Gastrocnemius medialis (tissue), 4 donors: ENCODE measurements around the gene PCGF1.

Experiments used
- POLR2A ChIP-seq, 2 donors: fragments of 450-650 bp; IDR thresholded peaks; one replicate each; pipeline ENCODE4 v1.6.1; 2017; ENCODE audit warnings: antibody characterized with exemption in 2 of 2, mild to moderate bottlenecking in 2 of 2, moderate library complexity in 2 of 2
- TF ChIP-seq, protein P1 (sequence below), 5 experiments: fragments of 450-650 bp in 3 of 5; fragments of 200-600 bp in 2 of 5; sonication (generic) in 2 of 5; IDR thresholded peaks in 4 of 5; conservative IDR thresholded peaks in 1 of 5; 1 replicate in 4 of 5; 2 replicates in 1 of 5; pipeline ENCODE4 v1.5.1; 2016 to 2019; ENCODE audit warnings: antibody characterized with exemption in 5 of 5, mild to moderate bottlenecking in 3 of 5, moderate library complexity in 3 of 5

DNA sequence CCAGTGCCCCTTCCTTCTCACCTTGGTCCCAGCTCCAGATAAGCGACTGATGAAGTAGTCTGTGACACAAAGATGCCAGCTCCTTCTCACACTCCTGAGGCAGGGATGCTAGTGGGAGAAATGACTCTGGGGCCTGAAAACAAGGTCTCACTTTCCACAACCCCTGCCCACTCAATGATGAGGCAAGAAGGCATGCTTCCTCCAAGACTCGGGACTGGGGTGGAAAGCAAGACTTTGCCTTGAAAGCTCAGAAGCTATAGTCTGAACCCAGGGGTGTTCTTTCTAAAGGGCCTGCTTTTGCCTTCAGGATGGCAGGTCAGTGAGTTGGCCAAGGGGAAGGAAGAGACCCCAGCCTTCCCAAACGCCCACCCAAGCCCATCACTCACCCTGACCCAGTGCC is 26.1 kb downstream of the PCGF1 start:
- TF ChIP-seq, protein P1, sequence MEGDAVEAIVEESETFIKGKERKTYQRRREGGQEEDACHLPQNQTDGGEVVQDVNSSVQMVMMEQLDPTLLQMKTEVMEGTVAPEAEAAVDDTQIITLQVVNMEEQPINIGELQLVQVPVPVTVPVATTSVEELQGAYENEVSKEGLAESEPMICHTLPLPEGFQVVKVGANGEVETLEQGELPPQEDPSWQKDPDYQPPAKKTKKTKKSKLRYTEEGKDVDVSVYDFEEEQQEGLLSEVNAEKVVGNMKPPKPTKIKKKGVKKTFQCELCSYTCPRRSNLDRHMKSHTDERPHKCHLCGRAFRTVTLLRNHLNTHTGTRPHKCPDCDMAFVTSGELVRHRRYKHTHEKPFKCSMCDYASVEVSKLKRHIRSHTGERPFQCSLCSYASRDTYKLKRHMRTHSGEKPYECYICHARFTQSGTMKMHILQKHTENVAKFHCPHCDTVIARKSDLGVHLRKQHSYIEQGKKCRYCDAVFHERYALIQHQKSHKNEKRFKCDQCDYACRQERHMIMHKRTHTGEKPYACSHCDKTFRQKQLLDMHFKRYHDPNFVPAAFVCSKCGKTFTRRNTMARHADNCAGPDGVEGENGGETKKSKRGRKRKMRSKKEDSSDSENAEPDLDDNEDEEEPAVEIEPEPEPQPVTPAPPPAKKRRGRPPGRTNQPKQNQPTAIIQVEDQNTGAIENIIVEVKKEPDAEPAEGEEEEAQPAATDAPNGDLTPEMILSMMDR (IDR thresholded peaks at IDR 0.05 in 4 of 5, conservative IDR thresholded peaks at IDR 0.05 in 1 of 5), result no peak
- TF ChIP-seq POLR2A (IDR thresholded peaks at IDR 0.05), result no peak
